IPS-18c (cell line): ENCODE results near the gene IRS2.
"Not testable (repeated sequence)": the region's sequence is repeated elsewhere in the genome, so short reads cannot be mapped to it uniquely, and the experiment has no call there.

Source experiments
- H3K4me3 ChIP-seq: 2 replicates; pipeline ENCODE4 v1.7.0; 2013; ENCODE audit warnings: low read depth, mild to moderate bottlenecking, low read length, moderate library complexity; ENCODE audit not compliant: insufficient read depth
- H3K9me3 ChIP-seq: one replicate; pipeline ENCODE4 v1.6.1; 2013; ENCODE audit warnings: mild to moderate bottlenecking, low read length, moderate library complexity; ENCODE audit not compliant: control insufficient read depth, insufficient read depth

The IRS2 gene

GRCh38 chr13:109746364-109746763, 40.0 kb downstream of the IRS2 start:
- H3K4me3 ChIP-seq: no peak overlapping the region
- H3K9me3 ChIP-seq: no peaks in the 10 kb centered on the region

- no peaks in the 10 kb centered on the region for H3K9me3 ChIP-seq
Observed at GRCh38 chr13:109745702-109746101, 40.7 kb downstream of the IRS2 start.

GRCh38 chr13:109745060-109745459, 41.3 kb downstream of the IRS2 start:
- H3K9me3 ChIP-seq: no peaks in the 10 kb centered on the region

More at GRCh38 chr13:109745702-109746101, 40.7 kb downstream of the IRS2 start:
- H3K4me3 ChIP-seq: no peak overlapping the region

GRCh38 chr13:109744512-109745051, 41.8 kb downstream of the IRS2 start:
- Histone ChIP-seq H3K9me3 (no peaks in the 10 kb centered on the region), H3K4me3 (no peak overlapping the region)

More at GRCh38 chr13:109745060-109745459, 41.3 kb downstream of the IRS2 start:
- H3K4me3 ChIP-seq: no peak overlapping the region

- Histone ChIP-seq H3K4me3 (no peak overlapping the region), H3K9me3 (no peaks in the 10 kb centered on the region)
Observed at GRCh38 chr13:109743706-109744453, 42.5 kb downstream of the IRS2 start.

GRCh38 chr13:109741966-109742365, 44.4 kb downstream of the IRS2 start:
- no peak overlapping the region for H3K4me3 ChIP-seq
- H3K9me3 ChIP-seq: no peaks in the 10 kb centered on the region

- Histone ChIP-seq H3K4me3 (no peak overlapping the region), H3K9me3 (no peaks in the 10 kb centered on the region)
Observed at GRCh38 chr13:109740721-109741120, 45.7 kb downstream of the IRS2 start.

- Histone ChIP-seq H3K4me3 (no peak overlapping the region), H3K9me3 (no peaks in the 10 kb centered on the region)
Observed at GRCh38 chr13:109740121-109740520, 46.3 kb downstream of the IRS2 start.

- no peak overlapping the region for H3K4me3 ChIP-seq
- H3K9me3 ChIP-seq: no peaks in the 10 kb centered on the region
Observed at GRCh38 chr13:109738298-109738746, 48.1 kb downstream of the IRS2 start.

GRCh38 chr13:109737606-109738005, 48.8 kb downstream of the IRS2 start:
- Histone ChIP-seq H3K9me3 (no peaks in the 10 kb centered on the region), H3K4me3 (no peak overlapping the region)

- Histone ChIP-seq H3K9me3 (no peaks in the 10 kb centered on the region), H3K4me3 (no peak overlapping the region)
Observed at GRCh38 chr13:109737046-109737573, 49.3 kb downstream of the IRS2 start.

GRCh38 chr13:109735436-109735966, 50.9 kb downstream of the IRS2 start:
- no peaks in the 10 kb centered on the region for H3K9me3 ChIP-seq
- no peak overlapping the region for H3K4me3 ChIP-seq

- H3K4me3 ChIP-seq: no peak overlapping the region
- no peaks in the 10 kb centered on the region for H3K9me3 ChIP-seq
Observed at GRCh38 chr13:109734002-109734785, 52.2 kb downstream of the IRS2 start.

- Histone ChIP-seq H3K4me3 (no peak overlapping the region), H3K9me3 (no peaks in the 10 kb centered on the region)
Observed at GRCh38 chr13:109733550-109733949, 52.8 kb downstream of the IRS2 start.

GRCh38 chr13:109732470-109733170, 53.8 kb downstream of the IRS2 start:
- not testable (repeated sequence) for H3K9me3 ChIP-seq, H3K4me3 ChIP-seq

GRCh38 chr13:109730812-109731335, 55.5 kb downstream of the IRS2 start:
- H3K9me3 ChIP-seq: no peaks in the 10 kb centered on the region
- H3K4me3 ChIP-seq: no peak overlapping the region
